B cell (primary cell): Measurements from ENCODE around the gene ADGRA1. TPM values are rescaled to one million over a fixed set of nuclear protein-coding genes. Genes with fewer than 3 reads are reported as not detected.

Experiments
- ATAC-seq: fragments of 200-7000 bp; cut with Tn5 transposase; one replicate; pipeline ENCODE4 v1.10.0; 2021; ENCODE audit warnings: low read depth, mild to moderate bottlenecking, moderate number of reproducible peaks, moderate library complexity
- CTCF ChIA-PET: fragments of 350-600 bp; sonication (Branson Sonifier 250); formaldehyde crosslinking; loops from one replicate; lab custom pipeline; 2021; ENCODE audit warnings: antibody characterized with exemption, inconsistent platforms; lab: Charles Lee
- POLR2A ChIA-PET: fragments of 350-600 bp; sonication (Branson Sonifier 250); formaldehyde crosslinking; loops from one replicate; lab custom pipeline; 2021; ENCODE audit warnings: antibody characterized with exemption; lab: Charles Lee
- DNase-seq: peaks from one replicate; pipeline ENCODE4 v3.0.0; 2013
- H2AFZ ChIP-seq: 2 replicates; pipeline ENCODE4 v1.6.1; 2012; ENCODE audit warnings: mild to moderate bottlenecking, low read depth, low read length; ENCODE audit not compliant: insufficient read depth, poor library complexity, severe bottlenecking
- H3K27ac ChIP-seq, 2 donors: 1 replicate in 1 of 2; 2 replicates in 1 of 2; pipeline ENCODE4 v1.5.1; 2012 to 2013; ENCODE audit warnings: low read length in 2 of 2, mild to moderate bottlenecking in 2 of 2, moderate library complexity in 1 of 2
- H3K27me3 ChIP-seq, 4 experiments: fragments of 200-600 bp in 1 of 4; sonication (generic) in 1 of 4; replicated peaks in 1 of 4; 1 replicate in 2 of 4; 2 replicates in 2 of 4; pipeline versions ENCODE4 v1.6.1 to v1.7.0; 2013 to 2016; ENCODE audit warnings: low read length in 3 of 4, mild to moderate bottlenecking in 2 of 4, mixed read lengths in 1 of 4, moderate library complexity in 1 of 4; ENCODE audit not compliant: insufficient read depth in 4 of 4, control insufficient read depth in 3 of 4; ENCODE audit errors: control extremely low read depth in 1 of 4
- H3K36me3 ChIP-seq, 2 experiments: replicated peaks in 1 of 2; 1 replicate in 1 of 2; 2 replicates in 1 of 2; pipeline versions ENCODE4 v1.6.1 to v1.7.1; 2013; ENCODE audit warnings: low read length in 1 of 2; ENCODE audit not compliant: insufficient read depth in 2 of 2, control insufficient read depth in 1 of 2; ENCODE audit errors: control extremely low read depth in 1 of 2, extremely low read depth in 1 of 2
- H3K4me1 ChIP-seq, 2 donors: fragments of 200-600 bp in 1 of 2; sonication (generic) in 1 of 2; 1 replicate in 1 of 2; 2 replicates in 1 of 2; pipeline versions ENCODE4 v1.5.1 to v1.6.1; 2013 to 2017; ENCODE audit warnings: low read length in 2 of 2; ENCODE audit not compliant: control insufficient read depth in 2 of 2, insufficient read depth in 2 of 2
- H3K4me2 ChIP-seq: replicated peaks from 2 replicates; pipeline ENCODE3; 2012; ENCODE audit warnings: mild to moderate bottlenecking, low read depth, low read length; ENCODE audit not compliant: poor library complexity, severe bottlenecking
- H3K4me3 ChIP-seq, 5 experiments: fragments of 200-600 bp in 1 of 5; sonication (generic) in 1 of 5; 1 replicate in 3 of 5; 2 replicates in 2 of 5; pipeline versions ENCODE4 v1.5.1 to v1.7.0; 2011 to 2016; ENCODE audit warnings: low read length in 4 of 5, mild to moderate bottlenecking in 4 of 5, low read depth in 2 of 5, control low read depth in 1 of 5, moderate library complexity in 1 of 5; ENCODE audit not compliant: insufficient read depth in 1 of 5; ENCODE audit errors: control extremely low read depth in 1 of 5, extremely low read depth in 1 of 5
- H3K79me2 ChIP-seq: fragments of 200-600 bp; sonication (generic); one replicate; pipeline ENCODE4 v1.6.0; 2016; ENCODE audit warnings: low read length; ENCODE audit not compliant: control insufficient read depth, insufficient read depth
- H3K9ac ChIP-seq: fragments of 200-600 bp; sonication (generic); 2 replicates; pipeline ENCODE4 v1.6.1; 2017; ENCODE audit warnings: mild to moderate bottlenecking, low read length, moderate library complexity
- H3K9me3 ChIP-seq, 3 donors: one replicate each; pipeline versions ENCODE4 v1.6.1 to v1.7.1; 2013; ENCODE audit warnings: low read length in 2 of 3; ENCODE audit not compliant: control insufficient read depth in 2 of 3, insufficient read depth in 1 of 3; ENCODE audit errors: control extremely low read depth in 1 of 3
- H4K20me1 ChIP-seq: 2 replicates; pipeline ENCODE4 v1.6.0; 2012; ENCODE audit warnings: mild to moderate bottlenecking, low read length; ENCODE audit not compliant: insufficient read depth, control insufficient read depth, poor library complexity, severe bottlenecking
- H3K27ac Mint-ChIP-seq: one replicate; pipeline ENCODE4 v1.8.0; 2021; ENCODE audit warnings: mixed read lengths
- H3K27me3 Mint-ChIP-seq: one replicate; pipeline ENCODE4 v1.8.0; 2021; ENCODE audit warnings: mixed read lengths
- H3K4me1 Mint-ChIP-seq: one replicate; pipeline ENCODE4 v1.8.0; 2021; ENCODE audit warnings: mixed read lengths
- H3K4me3 Mint-ChIP-seq: one replicate; pipeline ENCODE4 v1.8.0; 2021; ENCODE audit warnings: mixed read lengths
- H3K9me3 Mint-ChIP-seq: one replicate; pipeline ENCODE4 v1.8.0; 2022; ENCODE audit warnings: mixed read lengths; ENCODE audit not compliant: insufficient read depth
- CTCF ChIP-seq: fragments of 200-600 bp; IDR thresholded peaks from one replicate; pipeline ENCODE4 v1.8.0; 2022; ENCODE audit warnings: antibody characterized with exemption, mild to moderate bottlenecking
- EZH2 ChIP-seq: IDR thresholded peaks from 2 replicates; pipeline ENCODE4 v1.6.1; 2012; ENCODE audit warnings: borderline replicate concordance, low read depth, mild to moderate bottlenecking, moderate library complexity, low read length; ENCODE audit not compliant: insufficient read depth, poor library complexity, severe bottlenecking
- WGBS: methylation state at CpG from one replicate; pipeline ENCODE4 v1.1.5; 2013; ENCODE audit warnings: missing lambda C conversion rate; ENCODE audit not compliant: insufficient coverage; 5-methylcytosine and 5-hydroxymethylcytosine counted together
- intact Hi-C: fragments of 100-400 bp; cut with micrococcal nuclease; formaldehyde crosslinking; loops from one replicate; pipeline ENCODE4 v1.10.0; 2022
- polyA plus RNA-seq: library from polyadenylated mRNA; depleted of rRNA; stranded (reverse); fragments of >200 nt; gene quantifications from 2 replicates; pipeline ENCODE4 v1.2.3, GENCODE V29; 2012
- total RNA-seq, 2 donors: library from RNA; stranded (reverse); fragments of 120-200 nt in 1 of 2; gene quantifications; 1 replicate in 1 of 2; 2 replicates in 1 of 2; pipeline versions ENCODE4 v1.2.3 to v1.2.4, GENCODE V29; 2013 to 2022

Gene ADGRA1
- total and polyA plus RNA-seq, 2 donors (not counting 1 experiment from before 2014, with no cell fraction given) = not detected

DNA sequence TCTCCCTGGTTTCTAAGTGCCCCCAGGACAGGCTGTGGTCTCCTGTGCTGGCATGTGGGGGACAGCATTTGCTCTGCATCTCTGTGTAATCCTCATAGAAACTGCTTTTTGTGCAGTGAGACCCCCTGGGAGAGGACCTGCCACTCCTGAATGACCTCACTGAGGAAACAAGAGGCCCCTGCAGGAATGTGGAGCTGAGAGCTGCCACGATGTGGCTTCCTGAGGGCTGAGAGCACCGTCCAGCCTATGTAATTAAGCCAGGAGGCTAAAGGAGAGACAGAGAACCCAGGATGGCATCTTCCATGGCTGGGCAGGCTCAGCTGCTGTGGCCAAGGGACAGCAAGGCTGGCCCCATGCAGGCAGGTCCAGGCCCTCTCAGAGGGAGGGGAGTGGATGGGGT is 32.3 kb upstream of the ADGRA1 start:
- Mint-ChIP-seq H3K27ac (no peak overlapping the region), H3K27me3 (peaks cover 11% of the 10 kb centered on the region), H3K4me3 (no peak overlapping the region), H3K4me1 (no peaks in the 10 kb centered on the region), H3K9me3 (no peaks in the 10 kb centered on the region)
- TF ChIP-seq EZH2 = no peak
- TF ChIP-seq CTCF = no peak
- ATAC-seq (no peak), DNase-seq (no peak)
- CTCF ChIA-PET = interaction anchor here (0.8 kb wide), 1 partner anchor 151 kb away, joined by 3 read pairs; no protein-coding TSS in a partner anchor
- Histone ChIP-seq H3K27ac (no peak overlapping the region), H3K4me2 (no peak overlapping the region), H3K4me3 (no peak overlapping the region), H3K27me3 (no peaks in the 10 kb centered on the region), H4K20me1 (no peaks in the 10 kb centered on the region), H3K9ac (no peak overlapping the region), H3K79me2 (no peaks in the 10 kb centered on the region), H3K4me1 (no peaks in the 10 kb centered on the region), H3K9me3 (peaks cover 0 to 4% (median 0%) of the 10 kb centered on the region in 3 donors), H2AFZ (no peak overlapping the region), H3K36me3 (no peaks in the 10 kb centered on the region)
- POLR2A ChIA-PET = no interaction called here
- WGBS = 15% methylated on average over 2 of the region's 2 CpGs
- intact Hi-C loops = no loop called here

GRCh38 chr10:133056001-133056400 is 31.7 kb upstream of the ADGRA1 start:
- ATAC-seq = no peak
- Histone ChIP-seq H3K4me1 (no peaks in the 10 kb centered on the region), H3K9ac (no peak overlapping the region), H3K36me3 (no peaks in the 10 kb centered on the region), H4K20me1 (no peaks in the 10 kb centered on the region), H3K9me3 (peaks cover 0 to 5% (median 0%) of the 10 kb centered on the region in 3 donors), H2AFZ (no peak overlapping the region), H3K27ac (no peak overlapping the region), H3K27me3 (no peaks in the 10 kb centered on the region), H3K4me2 (no peak overlapping the region), H3K4me3 (no peak overlapping the region), H3K79me2 (no peaks in the 10 kb centered on the region)
- no peak overlapping the region for H3K27ac Mint-ChIP-seq
- no peak for DNase-seq
- no peaks in the 10 kb centered on the region for H3K9me3 Mint-ChIP-seq
- H3K27me3 Mint-ChIP-seq = peaks cover 11% of the 10 kb centered on the region
- H3K4me1 Mint-ChIP-seq = no peaks in the 10 kb centered on the region
- POLR2A ChIA-PET = no interaction called here
- TF ChIP-seq CTCF (no peak), EZH2 (no peak)
- no peak overlapping the region for H3K4me3 Mint-ChIP-seq
- intact Hi-C loops = no loop called here
- CTCF ChIA-PET = interaction anchor here (0.8 kb wide), 1 partner anchor 151 kb away, joined by 3 read pairs; no protein-coding TSS in a partner anchor
- 94% methylated on average over 13 of the region's 13 CpGs for WGBS
